Endothelial cell of umbilical vein (primary cell): ENCODE results near the gene MPDU1. TPM values are rescaled to one million over a fixed set of nuclear protein-coding genes. Genes with fewer than 3 reads are reported as not detected.

ENCODE experiments used
- BruUV-seq: library from RNA; stranded (reverse); fragments of 400-500 nt; replicated peaks from 2 replicates; lab custom pipeline; 2021; lab: Mats Ljungman, UMichigan
- CTCF ChIA-PET: fragments of 300-600, 350-600 bp; sonication (Branson Sonifier 250); formaldehyde crosslinking; loops from one replicate; lab custom pipeline; 2021; ENCODE audit warnings: antibody characterized with exemption, inconsistent platforms; lab: Charles Lee
- POLR2A ChIA-PET: fragments of 300-600, 350-600 bp; sonication (Branson Sonifier 250); formaldehyde crosslinking; loops from one replicate; lab custom pipeline; 2021; ENCODE audit warnings: antibody characterized with exemption, inconsistent platforms; lab: Charles Lee
- DNase-seq: peaks from one replicate; pipeline ENCODE4 v3.0.0-alpha.2; 2011; ENCODE audit warnings: low read depth, low spot score
- FAIRE-seq: peaks from 2 replicates; lab custom pipeline; 2011; peaks lifted over from hg19 to GRCh38; lab: Jason Lieb, UNC
- H2AFZ ChIP-seq: 2 replicates; pipeline ENCODE4 v1.6.0; 2012; ENCODE audit warnings: low read depth, low read length, control low read depth, inconsistent platforms
- H3K27ac ChIP-seq: 2 replicates; pipeline ENCODE4 v1.5.1; 2011; ENCODE audit warnings: low read depth, mild to moderate bottlenecking, control low read depth, low read length, moderate library complexity; ENCODE audit not compliant: insufficient read depth
- H3K27me3 ChIP-seq, 2 experiments: 2 replicates each; pipeline versions ENCODE4 v1.6.0 to v1.6.1; 2011; ENCODE audit warnings: low read length in 2 of 2, mixed read lengths in 1 of 2; ENCODE audit not compliant: control insufficient read depth in 2 of 2, insufficient read depth in 2 of 2
- H3K36me3 ChIP-seq, 2 experiments: 2 replicates in 1 of 2; 3 replicates in 1 of 2; pipeline ENCODE4 v1.5.1; 2011; ENCODE audit warnings: low read length in 2 of 2, mild to moderate bottlenecking in 1 of 2, moderate library complexity in 1 of 2; ENCODE audit not compliant: control insufficient read depth in 2 of 2, insufficient read depth in 2 of 2; ENCODE audit errors: extremely low read depth in 1 of 2
- H3K4me1 ChIP-seq: 3 replicates; pipeline ENCODE4 v1.5.1; 2011; ENCODE audit warnings: mild to moderate bottlenecking, low read length; ENCODE audit not compliant: control insufficient read depth, insufficient read depth; ENCODE audit errors: extremely low read depth
- H3K4me2 ChIP-seq: 2 replicates; pipeline ENCODE4 v1.6.1; 2011; ENCODE audit warnings: low read length, control low read depth, mixed read lengths; ENCODE audit not compliant: insufficient read depth
- H3K4me3 ChIP-seq, 3 experiments: fragments of 200-600 bp in 1 of 3; sonication (generic), shearing (Covaris generic) in 1 of 3; replicated peaks in 1 of 3; 2 replicates each; pipeline ENCODE4 v1.5.1; 2011 to 2016; ENCODE audit warnings: control low read depth in 3 of 3, low read length in 3 of 3, mild to moderate bottlenecking in 2 of 3, inconsistent platforms in 1 of 3, low read depth in 1 of 3, moderate library complexity in 1 of 3; ENCODE audit not compliant: insufficient read depth in 1 of 3
- H3K79me2 ChIP-seq: 2 replicates; pipeline ENCODE4 v1.6.0; 2012; ENCODE audit warnings: low read length, inconsistent platforms; ENCODE audit not compliant: control insufficient read depth, insufficient read depth
- H3K9ac ChIP-seq: replicated peaks from 2 replicates; pipeline ENCODE3; 2011; ENCODE audit warnings: low read length, control low read depth; ENCODE audit not compliant: insufficient read depth; ENCODE audit errors: extremely low read depth
- H3K9me1 ChIP-seq: replicated peaks from 3 replicates; pipeline ENCODE4 v1.6.0; 2011; ENCODE audit warnings: mild to moderate bottlenecking, low read length; ENCODE audit not compliant: control insufficient read depth, insufficient read depth; ENCODE audit errors: extremely low read depth
- H3K9me3 ChIP-seq: replicated peaks from 2 replicates; pipeline ENCODE4 v1.5.1; 2012; ENCODE audit warnings: low read length, inconsistent platforms; ENCODE audit not compliant: control insufficient read depth, insufficient read depth
- H4K20me1 ChIP-seq: replicated peaks from 2 replicates; pipeline ENCODE3; 2011; ENCODE audit warnings: mild to moderate bottlenecking, low read length; ENCODE audit not compliant: control insufficient read depth, insufficient read depth; ENCODE audit errors: extremely low read depth
- CTCF ChIP-seq, 2 donors: IDR thresholded peaks; 1 replicate in 1 of 2; 2 replicates in 1 of 2; pipeline ENCODE4 v1.5.1; 2011; ENCODE audit warnings: low read length in 2 of 2, mild to moderate bottlenecking in 2 of 2, moderate library complexity in 2 of 2, control low read depth in 1 of 2, inconsistent platforms in 1 of 2, low read depth in 1 of 2; ENCODE audit not compliant: insufficient read depth in 1 of 2; ENCODE audit errors: extremely low read depth in 1 of 2
- EZH2 ChIP-seq: IDR thresholded peaks from 2 replicates; pipeline ENCODE4 v1.6.1; 2012; ENCODE audit warnings: borderline replicate concordance, low read depth, mild to moderate bottlenecking, moderate library complexity, low read length, inconsistent platforms; ENCODE audit not compliant: severe bottlenecking
- FOS ChIP-seq: IDR thresholded peaks from 2 replicates; pipeline ENCODE4 v1.6.1; 2011; ENCODE audit warnings: mild to moderate bottlenecking, low read length, moderate library complexity, borderline replicate concordance; ENCODE audit not compliant: insufficient read depth
- GATA2 ChIP-seq: IDR thresholded peaks from 2 replicates; pipeline ENCODE4 v1.7.0; 2011; ENCODE audit warnings: low read depth, mild to moderate bottlenecking, moderate library complexity, mixed read lengths, low read length; ENCODE audit not compliant: insufficient read length, insufficient read depth
- JUN ChIP-seq: IDR thresholded peaks from 2 replicates; pipeline ENCODE4 v1.6.1; 2011; ENCODE audit warnings: borderline replicate concordance, low read depth; ENCODE audit not compliant: insufficient read length, insufficient read depth
- MAX ChIP-seq: IDR thresholded peaks from 2 replicates; pipeline ENCODE4 v1.6.1; 2011; ENCODE audit not compliant: insufficient read depth, insufficient read length
- MYC ChIP-seq: IDR thresholded peaks from one replicate; pipeline ENCODE4 v1.6.1; 2011; ENCODE audit warnings: mild to moderate bottlenecking, low read depth, low read length
- POLR2A ChIP-seq: IDR thresholded peaks from 2 replicates; pipeline ENCODE4 v1.6.1; 2012; ENCODE audit warnings: low read depth, mild to moderate bottlenecking, control low read depth, low read length
- POLR2AphosphoS5 ChIP-seq: IDR thresholded peaks from 2 replicates; pipeline ENCODE4 v1.6.1; 2012; ENCODE audit warnings: low read depth, mild to moderate bottlenecking, control low read depth, low read length, moderate library complexity; ENCODE audit not compliant: insufficient read depth
- dilution Hi-C: fragments of 300-500 bp; cut with MboI; formaldehyde crosslinking; loops from one replicate; pipeline ENCODE4 v1.15.0; 2019; ENCODE audit warnings: low sequenced_read_pairs; ENCODE audit not compliant: extremely low pct_ligation_motif_present
- intact Hi-C: fragments of 100-400 bp; cut with micrococcal nuclease; formaldehyde crosslinking; loops from one replicate; pipeline ENCODE4 v1.10.0; 2022
- polyA plus RNA-seq, 4 experiments: library from polyadenylated mRNA; depleted of rRNA in 3 of 4; stranded (reverse) in 3 of 4; unstranded in 1 of 4; fragments of >200 nt; gene quantifications; 2 replicates each; pipeline versions ENCODE4 v1.2.1 to v1.2.3, GENCODE V29; 2011 to 2012; ENCODE audit warnings: missing spikeins in 1 of 4
- total RNA-seq: library from RNA; stranded (reverse); gene quantifications from 2 replicates; pipeline ENCODE4 v1.2.3, GENCODE V29; 2021

MPDU1 gene
- total and polyA plus RNA-seq, 2 donors (not counting 3 experiments of a cell fraction or from before 2014, with no cell fraction given) = 78.0 to 368 TPM

- Histone ChIP-seq H3K9me3 (no peaks in the 10 kb centered on the region), H3K4me2 (no peak overlapping the region), H3K27me3 (no peaks in the 10 kb centered on the region), H4K20me1 (no peaks in the 10 kb centered on the region), H3K27ac (no peak overlapping the region), H2AFZ (no peak overlapping the region), H3K9me1 (no peaks in the 10 kb centered on the region), H3K79me2 (peaks cover 27% of the 10 kb centered on the region), H3K36me3 (peaks cover 1 to 2% of the 10 kb centered on the region in 2 experiments), H3K9ac (no peak overlapping the region), H3K4me3 (no peak overlapping the region), H3K4me1 (peaks cover 36% of the 10 kb centered on the region)
- intact Hi-C loops = loop anchor here (2.0 kb wide), 4 partner anchors 37 to 165 kb away; partner anchors contain the start of genes FXR2, PLSCR3 and TMEM256
- TF ChIP-seq MYC = no peak
- TF ChIP-seq EZH2 = no peak
- TF ChIP-seq JUN = no peak
- TF ChIP-seq GATA2 = no peak
- TF ChIP-seq POLR2A = no peak
- TF ChIP-seq MAX = no peak
- no peak for TF ChIP-seq POLR2AphosphoS5
- TF ChIP-seq FOS = no peak
- no peak for TF ChIP-seq CTCF (IDR thresholded peaks at IDR 0.05; ENCODE audit: extremely low read depth in 1 of 2, insufficient read depth in 1 of 2, low read depth in 1 of 2, low read length in 2 of 2)
- no peak for DNase-seq
- CTCF ChIA-PET = interaction anchor here (0.6 to 6.7 kb wide), 48 partner anchors 8 to 514 kb away, joined by 3 to 314 read pairs (median 7); partner anchors contain the start of genes CD68, CHRNB1, FGF11 and MPDU1
- BruUV-seq = no TSS peak
- POLR2A ChIA-PET = interaction anchor here (0.6 to 1.8 kb wide), 6 partner anchors 20 to 312 kb away, joined by 3 to 7 read pairs (median 3); partner anchors contain the start of genes CD68 and POLR2A
- dilution Hi-C loops = no loop called here
- no peak for FAIRE-seq
Measured at GRCh38 chr17:7559320-7560171, 24.1 kb upstream of the MPDU1 start.
